MCF 10A (cell line): ENCODE measurements around the gene ACTR1B. TPM values are rescaled to one million over a fixed set of nuclear protein-coding genes. Genes with fewer than 3 reads are reported as not detected.
"Not testable (repeated sequence)": the region's sequence is repeated elsewhere in the genome, so short reads cannot be mapped to it uniquely, and the experiment has no call there.

Experiments
- BruUV-seq: library from RNA; stranded (reverse); fragments of 400-500 nt; replicated peaks from 2 replicates; lab custom pipeline; 2021; lab: Mats Ljungman, UMichigan
- CTCF ChIA-PET: fragments of 300-600 bp; sonication (Branson Sonifier 250); formaldehyde crosslinking; extraction: SDS; loops from one replicate; lab custom pipeline; 2021; ENCODE audit warnings: antibody characterized with exemption, inconsistent platforms; lab: Yijun Ruan, JAX
- POLR2A ChIA-PET: fragments of 300-600, 350-650 bp; sonication (Branson Sonifier 250); formaldehyde crosslinking; extraction: SDS; loops from one replicate; lab custom pipeline; 2020; ENCODE audit warnings: antibody characterized with exemption, inconsistent platforms; lab: Yijun Ruan, JAX
- DNase-seq: peaks from one replicate; pipeline ENCODE4 v3.0.0-alpha.2; 2018; ENCODE audit not compliant: unreplicated experiment
- H3K27ac Mint-ChIP-seq: one replicate; pipeline ENCODE4 v1.8.0; 2022; ENCODE audit warnings: mild to moderate bottlenecking, low read depth, mixed read lengths; ENCODE audit not compliant: unreplicated experiment
- H3K27me3 Mint-ChIP-seq: one replicate; pipeline ENCODE4 v1.8.0; 2022; ENCODE audit warnings: mixed read lengths; ENCODE audit not compliant: insufficient read depth, unreplicated experiment
- H3K36me3 Mint-ChIP-seq: one replicate; pipeline ENCODE4 v1.8.0; 2022; ENCODE audit warnings: mild to moderate bottlenecking, moderate library complexity, mixed read lengths; ENCODE audit not compliant: insufficient read depth, unreplicated experiment
- H3K4me1 Mint-ChIP-seq: one replicate; pipeline ENCODE4 v1.8.0; 2022; ENCODE audit warnings: mixed read lengths; ENCODE audit not compliant: insufficient read depth, unreplicated experiment
- H3K4me3 Mint-ChIP-seq: one replicate; pipeline ENCODE4 v1.8.0; 2022; ENCODE audit warnings: mild to moderate bottlenecking, moderate library complexity, mixed read lengths; ENCODE audit not compliant: unreplicated experiment
- H3K9me3 Mint-ChIP-seq: one replicate; pipeline ENCODE4 v1.8.0; 2022; ENCODE audit warnings: mixed read lengths; ENCODE audit not compliant: unreplicated experiment
- CTCF ChIP-seq: fragments of 200-600 bp; IDR thresholded peaks from one replicate; pipeline ENCODE4 v1.8.0; 2022; ENCODE audit warnings: antibody characterized with exemption, mild to moderate bottlenecking; ENCODE audit not compliant: unreplicated experiment
- intact Hi-C: fragments of 100-400 bp; cut with micrococcal nuclease; formaldehyde crosslinking; loops from 2 replicates; pipeline ENCODE4 v1.14.1; 2022
- total RNA-seq: library from RNA; stranded (reverse); gene quantifications from 2 replicates; pipeline ENCODE4 v1.2.3, GENCODE V29; 2022

Gene ACTR1B
- total RNA-seq, 1 experiment from 2014 or later = 63.7 TPM

GRCh38 chr2:97618939-97619827 lies 44.7 kb downstream of the ACTR1B start:
- DNase-seq, H3K27me3 Mint-ChIP-seq, intact Hi-C loops, POLR2A ChIA-PET, CTCF ChIA-PET, BruUV-seq, H3K36me3 Mint-ChIP-seq, H3K4me1 Mint-ChIP-seq, H3K9me3 Mint-ChIP-seq, H3K27ac Mint-ChIP-seq, H3K4me3 Mint-ChIP-seq: not testable (repeated sequence)

DNA sequence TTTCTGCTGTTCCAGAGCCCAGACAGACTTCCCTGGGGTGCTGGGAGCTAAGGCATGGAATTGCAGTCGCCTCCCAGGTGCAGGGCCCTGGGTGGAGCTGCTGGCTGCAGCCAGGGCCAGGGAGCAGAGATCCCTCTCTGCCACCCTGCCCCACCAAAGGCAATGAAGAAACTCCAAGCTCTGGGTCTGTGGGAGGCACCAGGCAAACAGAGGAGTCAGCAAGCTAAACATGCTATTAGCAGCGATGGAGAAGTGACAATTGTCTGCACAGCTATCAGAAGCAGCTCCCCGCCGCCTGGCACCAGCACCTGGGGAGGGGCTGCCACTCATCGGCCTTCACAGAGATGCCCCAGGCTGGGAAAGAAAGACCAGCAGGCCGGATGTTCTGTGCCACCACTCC lies 45.9 kb downstream of the ACTR1B start:
- Mint-ChIP-seq H3K27me3 (no peaks in the 10 kb centered on the region), H3K4me3 (no peak overlapping the region), H3K36me3 (no peaks in the 10 kb centered on the region), H3K4me1 (no peaks in the 10 kb centered on the region), H3K27ac (no peak overlapping the region), H3K9me3 (no peaks in the 10 kb centered on the region)
- intact Hi-C loops = no loop called here
- ChIA-PET POLR2A (no interaction called here), CTCF (no interaction called here)
- BruUV-seq = no TSS peak
- DNase-seq = no peak
- TF ChIP-seq CTCF = no peak

DNA sequence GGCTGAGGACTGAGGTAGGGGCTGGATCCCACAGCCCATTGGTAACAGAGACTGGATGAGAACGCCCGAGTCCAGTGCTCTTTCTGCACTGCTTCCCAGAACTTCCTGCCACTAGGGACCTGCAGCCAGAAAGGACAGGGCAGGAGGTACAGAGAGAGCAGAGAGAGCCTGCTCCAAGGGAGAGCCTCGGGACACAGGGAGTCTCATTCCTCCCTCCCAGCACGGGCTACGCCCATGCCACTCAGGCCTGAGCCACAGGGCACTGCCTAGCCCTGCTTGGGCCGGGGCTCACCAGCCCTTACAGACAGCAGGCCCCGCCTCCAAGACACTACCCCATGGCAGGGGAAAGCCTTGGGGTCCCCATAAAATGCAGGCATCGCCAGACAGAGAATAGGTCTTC lies 48.1 kb downstream of the ACTR1B start:
- CTCF ChIA-PET, intact Hi-C loops, DNase-seq, POLR2A ChIA-PET, BruUV-seq, H3K4me1 Mint-ChIP-seq, H3K4me3 Mint-ChIP-seq, H3K36me3 Mint-ChIP-seq, H3K27me3 Mint-ChIP-seq, H3K27ac Mint-ChIP-seq, H3K9me3 Mint-ChIP-seq: not testable (repeated sequence)

DNA sequence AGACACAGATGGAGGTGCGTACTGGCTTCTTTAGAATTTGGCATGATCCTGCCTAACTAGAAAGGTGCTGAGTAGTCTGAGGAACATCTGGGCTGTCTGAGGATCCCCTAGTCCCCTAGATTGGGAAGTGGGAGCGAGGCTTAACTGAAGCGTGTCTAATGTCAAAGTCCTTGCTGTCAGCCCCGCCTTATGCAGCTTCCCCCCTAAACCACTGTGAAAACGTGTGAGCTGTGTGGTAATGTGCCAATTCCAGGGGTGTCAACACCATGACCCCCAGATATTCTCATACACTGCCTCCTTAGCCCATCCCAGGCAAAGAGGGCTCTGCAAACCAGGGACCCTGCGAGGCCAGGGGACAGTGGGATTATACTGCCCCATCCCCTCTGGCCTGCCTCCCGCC lies 51.9 kb downstream of the ACTR1B start:
- POLR2A ChIA-PET = not testable (repeated sequence)

GRCh38 chr2:97608745-97609144 lies 55.1 kb downstream of the ACTR1B start:
- H3K27me3 Mint-ChIP-seq, CTCF ChIA-PET, H3K9me3 Mint-ChIP-seq, BruUV-seq, H3K36me3 Mint-ChIP-seq, H3K4me1 Mint-ChIP-seq, H3K27ac Mint-ChIP-seq, DNase-seq, POLR2A ChIA-PET, intact Hi-C loops, H3K4me3 Mint-ChIP-seq: not testable (repeated sequence)

More for the DNA sequence above, 51.9 kb downstream of the ACTR1B start:
- H3K27me3 Mint-ChIP-seq, DNase-seq, CTCF ChIA-PET, H3K36me3 Mint-ChIP-seq, BruUV-seq, H3K9me3 Mint-ChIP-seq, intact Hi-C loops, H3K4me3 Mint-ChIP-seq, H3K27ac Mint-ChIP-seq, H3K4me1 Mint-ChIP-seq: not testable (repeated sequence)

Other genes with a start within 250 kb of the ACTR1B start
- gene ANKRD36B, start 74.2 kb downstream of the ACTR1B start, total RNA-seq = 21.5 and 32.3 TPM in 2 replicates
- gene COX5B, start 18.0 kb downstream of the ACTR1B start, total RNA-seq = 272 and 284 TPM in 2 replicates
- 5.3 and 7.6 TPM in 2 replicates for gene C2orf92, start 5.7 kb upstream of the ACTR1B start, total RNA-seq
- gene ZAP70, start 49.5 kb upstream of the ACTR1B start, total RNA-seq = not detected in 2 replicates